HCT116 (cell line): Measurements from ENCODE around the gene NKTR. TPM values are rescaled to one million over a fixed set of nuclear protein-coding genes. Genes with fewer than 3 reads are reported as not detected.

ENCODE experiments used
- ATAC-seq: fragments of 200-7000 bp; cut with Tn5 transposase; 2 replicates; pipeline ENCODE4 v1.9.1; 2020; ENCODE audit warnings: mild to moderate bottlenecking, moderate library complexity
- BruUV-seq: library from RNA; stranded (reverse); fragments of 400-500 nt; replicated peaks from 2 replicates; lab custom pipeline; 2021; lab: Mats Ljungman, UMichigan
- CTCF ChIA-PET: fragments of 300-600 bp; sonication (Branson Sonifier 250); formaldehyde crosslinking; loops from one replicate; lab custom pipeline; 2021; ENCODE audit warnings: antibody characterized with exemption; lab: Charles Lee
- POLR2A ChIA-PET: fragments of 300-600, 350-600 bp; sonication (Branson Sonifier 250); formaldehyde crosslinking; loops from one replicate; lab custom pipeline; 2021; ENCODE audit warnings: antibody characterized with exemption; lab: Charles Lee
- RAD21 ChIA-PET, 2 experiments: fragments of 300-600 bp; sonication (Branson Sonifier 250); formaldehyde crosslinking; loops; one replicate each; lab custom pipeline; 2023; ENCODE audit warnings: low total read pairs in 2 of 2; ENCODE audit not compliant: uncharacterized antibody in 2 of 2, unreplicated experiment in 2 of 2, low non-redundant PET in 1 of 2; lab: Charles Lee
- DNase-seq: peaks from one replicate; pipeline ENCODE4 v3.0.0-alpha.2; 2010; ENCODE audit warnings: low read depth, low spot score
- H2AFZ ChIP-seq: fragments of 200-600 bp; shearing (Covaris generic), sonication (generic); 2 replicates; pipeline ENCODE4 v1.6.1; 2017; ENCODE audit warnings: low read depth, mixed run types, mixed read lengths, antibody characterized with exemption, low read length; ENCODE audit not compliant: poor library complexity, severe bottlenecking
- H3K27ac ChIP-seq: 2 replicates; pipeline ENCODE4 v1.5.1; 2012; ENCODE audit warnings: low read depth, low read length
- H3K27me3 ChIP-seq: fragments of 200-600 bp; sonication (generic); 2 replicates; pipeline ENCODE4 v1.6.1; 2016; ENCODE audit warnings: mixed run types, low read length, mixed read lengths; ENCODE audit not compliant: insufficient read depth
- H3K36me3 ChIP-seq, 2 experiments: fragments of 200-500 bp in 1 of 2; fragments of 200-600 bp in 1 of 2; sonication (Bioruptor generic) in 1 of 2; sonication (generic) in 1 of 2; 2 replicates each; pipeline versions ENCODE4 v1.5.1 to v1.6.1; 2014 to 2016; ENCODE audit warnings: low read length in 2 of 2, inconsistent platforms in 1 of 2, mixed read lengths in 1 of 2, mixed run types in 1 of 2; ENCODE audit not compliant: insufficient read depth in 2 of 2, control insufficient read depth in 1 of 2
- H3K4me1 ChIP-seq, 2 experiments: fragments of 200-600 bp in 1 of 2; sonication (generic) in 1 of 2; 2 replicates each; pipeline versions ENCODE4 v1.5.1 to v1.6.1; 2012 to 2017; ENCODE audit warnings: low read length in 2 of 2, inconsistent platforms in 1 of 2, mild to moderate bottlenecking in 1 of 2, mixed read lengths in 1 of 2, mixed run types in 1 of 2, moderate library complexity in 1 of 2; ENCODE audit not compliant: insufficient read depth in 2 of 2, control insufficient read depth in 1 of 2
- H3K4me2 ChIP-seq: fragments of 200-600 bp; sonication (generic); 2 replicates; pipeline ENCODE4 v1.6.1; 2017; ENCODE audit warnings: mixed run types, low read length, mixed read lengths
- H3K4me3 ChIP-seq, 2 experiments: fragments of 200-600 bp in 1 of 2; sonication (generic) in 1 of 2; replicated peaks in 1 of 2; 2 replicates each; pipeline ENCODE4 v1.5.1; 2011 to 2016; ENCODE audit warnings: low read length in 2 of 2, control low read depth in 1 of 2, low read depth in 1 of 2, mild to moderate bottlenecking in 1 of 2, mixed read lengths in 1 of 2, mixed run types in 1 of 2
- H3K79me2 ChIP-seq: fragments of 200-600 bp; sonication (generic); 2 replicates; pipeline ENCODE4 v1.6.1; 2017; ENCODE audit warnings: mild to moderate bottlenecking, mixed run types, low read length, moderate library complexity, mixed read lengths; ENCODE audit not compliant: insufficient read depth
- H3K9ac ChIP-seq: fragments of 200-600 bp; sonication (generic); 2 replicates; pipeline ENCODE4 v1.6.1; 2016; ENCODE audit warnings: low read length, mixed read lengths
- H3K9me2 ChIP-seq: fragments of 200-600 bp; sonication (generic), shearing (Covaris generic); 2 replicates; pipeline ENCODE4 v1.6.1; 2017; ENCODE audit warnings: mixed run types, mild to moderate bottlenecking, moderate library complexity; ENCODE audit not compliant: insufficient read depth
- H3K9me3 ChIP-seq, 2 experiments: fragments of 200-500 bp in 1 of 2; fragments of 200-600 bp in 1 of 2; sonication (Bioruptor generic) in 1 of 2; sonication (generic) in 1 of 2; 2 replicates each; pipeline ENCODE4 v1.6.1; 2014 to 2017; ENCODE audit warnings: low read length in 2 of 2, mixed read lengths in 2 of 2, inconsistent platforms in 1 of 2, low read depth in 1 of 2, mild to moderate bottlenecking in 1 of 2, mixed run types in 1 of 2, moderate library complexity in 1 of 2; ENCODE audit not compliant: control insufficient read depth in 1 of 2, insufficient read depth in 1 of 2
- H4K20me1 ChIP-seq: fragments of 200-600 bp; sonication (generic), shearing (Covaris generic); 2 replicates; pipeline ENCODE4 v1.6.1; 2017; ENCODE audit warnings: mixed run types, mild to moderate bottlenecking, moderate library complexity; ENCODE audit not compliant: insufficient read depth
- CBX3 ChIP-seq: IDR thresholded peaks from 2 replicates; pipeline ENCODE4 v1.6.1; 2012; ENCODE audit warnings: low read depth
- EGR1 ChIP-seq: IDR thresholded peaks from 2 replicates; pipeline ENCODE4 v1.6.1; 2012; ENCODE audit warnings: low read depth
- ELF1 ChIP-seq: IDR thresholded peaks from 2 replicates; pipeline ENCODE4 v1.6.1; 2012; ENCODE audit warnings: low read depth, borderline replicate concordance
- EZH2 ChIP-seq: fragments of 200-600 bp; sonication (generic); IDR thresholded peaks from 2 replicates; pipeline ENCODE4 v1.6.1; 2017; ENCODE audit warnings: antibody characterized with exemption, mixed run types
- POLR2A ChIP-seq: IDR thresholded peaks from 2 replicates; pipeline ENCODE4 v1.7.0; 2011; ENCODE audit warnings: borderline replicate concordance; ENCODE audit not compliant: insufficient read depth, insufficient read length; ENCODE audit errors: extremely low read depth
- SIN3A ChIP-seq: IDR thresholded peaks from 2 replicates; pipeline ENCODE4 v1.6.1; 2012; ENCODE audit warnings: low read depth
- SP1 ChIP-seq: IDR thresholded peaks from 2 replicates; pipeline ENCODE4 v1.6.1; 2012; ENCODE audit warnings: low read depth
- SRF ChIP-seq: IDR thresholded peaks from 2 replicates; pipeline ENCODE4 v1.6.1; 2012; ENCODE audit warnings: low read depth
- YY1 ChIP-seq: IDR thresholded peaks from 2 replicates; pipeline ENCODE4 v1.6.1; 2011; ENCODE audit warnings: low read length, low read depth, moderate library complexity, mild to moderate bottlenecking; ENCODE audit not compliant: insufficient replicate concordance; ENCODE audit errors: extremely low read depth
- ZFX ChIP-seq: fragments of 450-650 bp; IDR thresholded peaks from 2 replicates; pipeline ENCODE4 v1.6.1; 2017
- ZNF274 ChIP-seq: fragments of 200-500 bp; sonication (Bioruptor generic); IDR thresholded peaks from 2 replicates; pipeline ENCODE4 v1.6.1; 2014; ENCODE audit warnings: mild to moderate bottlenecking, low read depth, low read length, inconsistent platforms
- intact Hi-C: fragments of 100-400 bp; cut with micrococcal nuclease; formaldehyde crosslinking; loops from 2 replicates; pipeline ENCODE4 v1.10.0; 2022
- total RNA-seq: library from RNA; stranded (reverse); gene quantifications from one replicate; pipeline ENCODE4 v1.2.1, GENCODE V29; 2021; ENCODE audit not compliant: unreplicated experiment
- TF ChIP-seq, protein P1 (sequence below): IDR thresholded peaks from 2 replicates; pipeline ENCODE4 v1.6.1; 2011; ENCODE audit warnings: mild to moderate bottlenecking, low read length, moderate library complexity; ENCODE audit not compliant: insufficient replicate concordance; ENCODE audit errors: extremely low read depth
- TF ChIP-seq, protein P2 (sequence below): IDR thresholded peaks from 2 replicates; pipeline ENCODE4 v1.6.1; 2012; ENCODE audit warnings: low read depth

NKTR gene
- total RNA-seq, 1 experiment from 2014 or later, result 59.7 TPM

DNA sequence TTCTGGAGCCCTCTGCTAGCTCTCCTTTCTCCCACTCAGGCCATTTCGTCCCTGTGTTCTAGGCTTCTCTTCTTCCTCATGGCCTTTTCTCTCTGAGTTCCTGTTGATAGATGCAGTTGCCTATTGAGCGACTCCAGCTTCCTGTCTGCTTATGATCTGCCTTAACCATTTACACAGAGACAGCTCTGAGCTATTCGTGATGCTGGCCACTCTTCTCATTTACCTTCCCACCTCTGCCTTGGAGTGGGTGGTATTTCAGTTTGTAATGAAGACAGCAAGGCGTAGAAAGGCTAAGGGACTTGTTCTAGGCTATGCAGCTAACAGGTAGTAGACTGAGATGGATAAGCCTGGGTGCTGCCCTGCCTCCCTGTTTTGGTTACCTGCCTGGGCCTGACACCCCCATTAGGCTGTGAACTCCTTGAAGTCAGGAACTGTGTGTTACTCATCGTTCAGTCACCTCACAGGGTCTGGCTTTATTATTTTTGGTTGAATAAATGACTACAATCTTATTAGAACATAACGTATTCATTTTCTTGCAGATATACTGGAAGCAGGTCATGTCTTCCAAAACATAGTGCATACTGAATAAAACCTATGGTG, 40.4 kb downstream of the NKTR start:
- no peak for ATAC-seq
- no peaks in the 10 kb centered on the region for H3K9me3 ChIP-seq
- H3K79me2 ChIP-seq, result no peaks in the 10 kb centered on the region; the same call in 1 of the 2 replicates
- no peak overlapping the region for H2AFZ ChIP-seq
- no TSS peak for BruUV-seq
- H3K9me2 ChIP-seq, result no peaks in the 10 kb centered on the region
- H3K36me3 ChIP-seq, result peaks cover 49 to 75% of the 10 kb centered on the region in 2 experiments; a peak in 3 of 4 replicates
- ChIA-PET POLR2A (interaction anchor here (0.5 to 2.2 kb wide), 2 partner anchors 11 to 422 kb away, joined by 4 to 5 read pairs; no protein-coding TSS in a partner anchor), CTCF (no interaction called here)
- H3K4me3 ChIP-seq, result no peak overlapping the region
- no peak for TF ChIP-seq YY1
- no peak for TF ChIP-seq CBX3
- no peak for TF ChIP-seq ELF1
- no peak for TF ChIP-seq SIN3A
- no peak for TF ChIP-seq POLR2A
- TF ChIP-seq, all 23 proteins: peak for 0
- H3K27ac ChIP-seq, result no peak overlapping the region
- H4K20me1 ChIP-seq, result no peaks in the 10 kb centered on the region
- H3K27me3 ChIP-seq, result no peaks in the 10 kb centered on the region
- DNase-seq, result no peak
- H3K4me2 ChIP-seq, result no peak overlapping the region
- RAD21 ChIA-PET, result no interaction called here
- intact Hi-C loops, result no loop called here
- H3K9ac ChIP-seq, result no peak overlapping the region
- no peaks in the 10 kb centered on the region for H3K4me1 ChIP-seq

DNA sequence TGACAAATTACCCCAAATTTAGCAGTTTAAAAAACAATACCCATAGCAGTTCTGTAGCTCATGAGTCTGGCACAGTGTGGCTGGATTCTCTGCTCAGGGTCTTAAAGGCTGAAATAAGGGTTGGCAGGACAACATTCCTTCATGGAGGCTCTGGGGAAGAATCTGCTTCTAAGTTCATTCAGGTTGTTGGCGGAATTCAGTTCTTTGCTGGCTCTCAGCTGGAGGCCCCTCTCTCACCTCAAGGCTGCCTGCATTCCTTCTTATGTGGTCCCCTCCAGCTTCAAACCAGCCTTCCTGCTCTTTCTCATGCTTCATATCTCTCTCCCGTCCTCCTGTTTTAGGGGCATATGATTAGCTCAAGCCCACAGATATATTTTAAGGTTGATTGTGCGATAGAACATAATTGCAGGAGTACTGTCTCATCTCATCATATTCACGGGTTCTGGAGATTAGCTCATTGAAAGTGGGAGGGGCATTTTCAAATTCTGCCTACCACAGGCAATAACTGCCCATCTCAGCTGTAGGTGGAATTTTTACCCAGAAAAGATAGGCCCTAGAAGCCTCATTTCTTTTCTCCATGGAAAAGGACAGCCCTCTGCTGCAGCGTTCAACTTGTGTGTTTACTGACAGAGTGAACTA, 47.5 kb downstream of the NKTR start:
- ChIA-PET POLR2A (no interaction called here), RAD21 (no interaction called here), CTCF (interaction anchor here (1.1 kb wide), 1 partner anchor 98 kb away, joined by 3 read pairs; no protein-coding TSS in a partner anchor)
- no peak overlapping the region for H3K4me2 ChIP-seq
- H3K27me3 ChIP-seq, result no peaks in the 10 kb centered on the region
- H3K79me2 ChIP-seq, result peaks cover under 1% of the 10 kb centered on the region; the same call in 1 of the 2 replicates
- no peak overlapping the region for H3K9ac ChIP-seq
- intact Hi-C loops, result no loop called here
- H3K9me3 ChIP-seq, result no peaks in the 10 kb centered on the region
- DNase-seq, result no peak
- no peaks in the 10 kb centered on the region for H4K20me1 ChIP-seq
- no peak overlapping the region for H2AFZ ChIP-seq
- BruUV-seq, result no TSS peak
- H3K4me3 ChIP-seq, result no peak overlapping the region
- no peaks in the 10 kb centered on the region for H3K9me2 ChIP-seq
- peaks cover 23 to 29% of the 10 kb centered on the region in 2 experiments for H3K4me1 ChIP-seq
- ATAC-seq, result no peak
- peaks cover 13 to 42% of the 10 kb centered on the region in 2 experiments; a peak in 3 of 4 replicates for H3K36me3 ChIP-seq
- H3K27ac ChIP-seq, result no peak overlapping the region
- TF ChIP-seq ZNF274 (no peak), SRF (no peak), POLR2A (no peak), SP1 (no peak), ZFX (no peak), EZH2 (no peak), EGR1 (no peak), CBX3 (no peak), YY1 (no peak), ELF1 (no peak)
- TF ChIP-seq, protein P1, sequence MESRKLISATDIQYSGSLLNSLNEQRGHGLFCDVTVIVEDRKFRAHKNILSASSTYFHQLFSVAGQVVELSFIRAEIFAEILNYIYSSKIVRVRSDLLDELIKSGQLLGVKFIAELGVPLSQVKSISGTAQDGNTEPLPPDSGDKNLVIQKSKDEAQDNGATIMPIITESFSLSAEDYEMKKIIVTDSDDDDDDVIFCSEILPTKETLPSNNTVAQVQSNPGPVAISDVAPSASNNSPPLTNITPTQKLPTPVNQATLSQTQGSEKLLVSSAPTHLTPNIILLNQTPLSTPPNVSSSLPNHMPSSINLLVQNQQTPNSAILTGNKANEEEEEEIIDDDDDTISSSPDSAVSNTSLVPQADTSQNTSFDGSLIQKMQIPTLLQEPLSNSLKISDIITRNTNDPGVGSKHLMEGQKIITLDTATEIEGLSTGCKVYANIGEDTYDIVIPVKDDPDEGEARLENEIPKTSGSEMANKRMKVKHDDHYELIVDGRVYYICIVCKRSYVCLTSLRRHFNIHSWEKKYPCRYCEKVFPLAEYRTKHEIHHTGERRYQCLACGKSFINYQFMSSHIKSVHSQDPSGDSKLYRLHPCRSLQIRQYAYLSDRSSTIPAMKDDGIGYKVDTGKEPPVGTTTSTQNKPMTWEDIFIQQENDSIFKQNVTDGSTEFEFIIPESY, result no peak
- TF ChIP-seq, protein P2, sequence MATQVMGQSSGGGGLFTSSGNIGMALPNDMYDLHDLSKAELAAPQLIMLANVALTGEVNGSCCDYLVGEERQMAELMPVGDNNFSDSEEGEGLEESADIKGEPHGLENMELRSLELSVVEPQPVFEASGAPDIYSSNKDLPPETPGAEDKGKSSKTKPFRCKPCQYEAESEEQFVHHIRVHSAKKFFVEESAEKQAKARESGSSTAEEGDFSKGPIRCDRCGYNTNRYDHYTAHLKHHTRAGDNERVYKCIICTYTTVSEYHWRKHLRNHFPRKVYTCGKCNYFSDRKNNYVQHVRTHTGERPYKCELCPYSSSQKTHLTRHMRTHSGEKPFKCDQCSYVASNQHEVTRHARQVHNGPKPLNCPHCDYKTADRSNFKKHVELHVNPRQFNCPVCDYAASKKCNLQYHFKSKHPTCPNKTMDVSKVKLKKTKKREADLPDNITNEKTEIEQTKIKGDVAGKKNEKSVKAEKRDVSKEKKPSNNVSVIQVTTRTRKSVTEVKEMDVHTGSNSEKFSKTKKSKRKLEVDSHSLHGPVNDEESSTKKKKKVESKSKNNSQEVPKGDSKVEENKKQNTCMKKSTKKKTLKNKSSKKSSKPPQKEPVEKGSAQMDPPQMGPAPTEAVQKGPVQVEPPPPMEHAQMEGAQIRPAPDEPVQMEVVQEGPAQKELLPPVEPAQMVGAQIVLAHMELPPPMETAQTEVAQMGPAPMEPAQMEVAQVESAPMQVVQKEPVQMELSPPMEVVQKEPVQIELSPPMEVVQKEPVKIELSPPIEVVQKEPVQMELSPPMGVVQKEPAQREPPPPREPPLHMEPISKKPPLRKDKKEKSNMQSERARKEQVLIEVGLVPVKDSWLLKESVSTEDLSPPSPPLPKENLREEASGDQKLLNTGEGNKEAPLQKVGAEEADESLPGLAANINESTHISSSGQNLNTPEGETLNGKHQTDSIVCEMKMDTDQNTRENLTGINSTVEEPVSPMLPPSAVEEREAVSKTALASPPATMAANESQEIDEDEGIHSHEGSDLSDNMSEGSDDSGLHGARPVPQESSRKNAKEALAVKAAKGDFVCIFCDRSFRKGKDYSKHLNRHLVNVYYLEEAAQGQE, result no peak
